NCI-H2081 (cell line): ENCODE data around the gene STRA6.
"Not testable (repeated sequence)": the region's sequence is repeated elsewhere in the genome, so short reads cannot be mapped to it uniquely, and the experiment has no call there.

Source experiments
- DNase-seq, 2 experiments: peaks; one replicate each; lab custom pipeline; 2025; lab: John Stamatoyannopoulos, UW

Gene STRA6

GRCh38 chr15:74162195-74162536 lies 40.4 kb downstream of the STRA6 start:
- DNase-seq = not testable (repeated sequence)

- DNase-seq = not testable (repeated sequence)
These were observed 42.2 kb downstream of the STRA6 start for GRCh38 chr15:74160390-74160789.

- no peak for DNase-seq
These were observed 42.8 kb downstream of the STRA6 start for GRCh38 chr15:74159773-74160172.

GRCh38 chr15:74158855-74159650 lies 43.5 kb downstream of the STRA6 start:
- DNase-seq = no peak

- DNase-seq = no peak
These were observed 44.4 kb downstream of the STRA6 start for GRCh38 chr15:74157868-74158827.

GRCh38 chr15:74156678-74157411 lies 45.7 kb downstream of the STRA6 start:
- DNase-seq = peak; percentile 69 to 86

GRCh38 chr15:74155766-74156417 lies 46.7 kb downstream of the STRA6 start:
- DNase-seq = no peak

- no peak for DNase-seq
These were observed 55.5 kb downstream of the STRA6 start for GRCh38 chr15:74147051-74147450.

GRCh38 chr15:74146277-74146800 lies 56.2 kb downstream of the STRA6 start:
- DNase-seq = no peak

- DNase-seq = peak in 1 of 2 experiments; percentile 21
These were observed 58.3 kb downstream of the STRA6 start for GRCh38 chr15:74144153-74144775.

GRCh38 chr15:74141591-74141990 lies 61.0 kb downstream of the STRA6 start:
- no peak for DNase-seq

- no peak for DNase-seq
These were observed 63.9 kb downstream of the STRA6 start for GRCh38 chr15:74138642-74139041.

- no peak for DNase-seq
These were observed 65.1 kb downstream of the STRA6 start for GRCh38 chr15:74137537-74137894.

- peak in 1 of 2 experiments; percentile 64 for DNase-seq
These were observed 65.6 kb downstream of the STRA6 start for GRCh38 chr15:74136814-74137536.

- no peak for DNase-seq
These were observed 66.1 kb downstream of the STRA6 start for GRCh38 chr15:74136540-74136813.

GRCh38 chr15:74135041-74135565 lies 67.5 kb downstream of the STRA6 start:
- DNase-seq = no peak

- no peak for DNase-seq
These were observed 68.1 kb downstream of the STRA6 start for GRCh38 chr15:74134387-74135027.

GRCh38 chr15:74133694-74134386 lies 68.7 kb downstream of the STRA6 start:
- no peak for DNase-seq
